HG03135 (cell line): ENCODE data around the gene DES.

ENCODE experiments used
- ATAC-seq: cut with Tn5 transposase; IDR thresholded peaks from one replicate; pipeline ENCODE4 v1.9.1; 2021; ENCODE audit warnings: mild to moderate bottlenecking, moderate library complexity; ENCODE audit not compliant: unreplicated experiment

The DES gene

DNA sequence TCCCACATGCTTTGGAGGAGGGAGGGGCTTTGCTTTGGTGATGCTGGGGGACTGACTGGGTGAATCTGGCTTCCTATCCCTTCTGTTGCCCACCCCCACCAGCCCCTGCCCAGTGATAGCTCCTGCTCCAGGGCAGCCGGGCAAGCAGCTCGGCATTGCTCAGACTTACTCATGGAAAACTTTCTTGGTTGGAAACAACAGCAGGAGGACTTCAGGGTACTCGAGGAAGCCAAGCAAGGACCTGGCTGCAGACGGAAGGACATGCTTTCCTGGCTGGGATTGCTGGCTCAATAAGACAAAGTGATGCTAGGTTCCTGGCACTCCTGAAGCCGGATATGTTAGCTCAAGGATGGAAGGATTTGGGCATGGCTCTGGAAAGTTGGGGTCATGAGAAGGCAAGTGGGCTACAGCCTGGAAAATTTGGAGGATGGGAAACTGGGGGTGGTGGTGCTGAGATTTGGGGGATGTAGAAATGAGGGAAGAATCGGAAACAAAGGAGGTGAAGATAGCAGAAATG, 19.6 kb downstream of the DES start:
- ATAC-seq: no peak

DNA sequence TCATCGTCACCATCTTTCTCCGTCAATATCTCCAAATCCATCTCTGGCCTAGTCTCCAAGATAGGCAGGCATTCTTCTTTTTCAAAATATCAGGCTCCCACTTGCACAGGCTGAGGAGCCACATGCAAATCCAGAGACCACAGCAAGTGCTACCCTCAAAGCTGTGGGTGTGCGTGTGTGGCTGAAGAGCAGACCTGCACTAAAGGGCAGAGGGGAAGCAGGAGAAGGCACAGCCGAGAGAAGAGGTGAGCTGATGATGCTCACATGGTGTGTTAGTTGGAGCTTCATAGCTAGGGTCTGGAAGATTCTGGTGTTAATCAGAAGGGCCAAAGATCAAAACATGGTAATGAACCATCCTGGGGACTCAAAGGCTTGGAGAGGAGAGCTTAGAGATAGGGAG, 20.3 kb downstream of the DES start:
- ATAC-seq: no peak

GRCh38 chr2:219439506-219439905, 21.3 kb downstream of the DES start:
- ATAC-seq: no peak

GRCh38 chr2:219440388-219441256, 22.4 kb downstream of the DES start:
- ATAC-seq: no peak

DNA sequence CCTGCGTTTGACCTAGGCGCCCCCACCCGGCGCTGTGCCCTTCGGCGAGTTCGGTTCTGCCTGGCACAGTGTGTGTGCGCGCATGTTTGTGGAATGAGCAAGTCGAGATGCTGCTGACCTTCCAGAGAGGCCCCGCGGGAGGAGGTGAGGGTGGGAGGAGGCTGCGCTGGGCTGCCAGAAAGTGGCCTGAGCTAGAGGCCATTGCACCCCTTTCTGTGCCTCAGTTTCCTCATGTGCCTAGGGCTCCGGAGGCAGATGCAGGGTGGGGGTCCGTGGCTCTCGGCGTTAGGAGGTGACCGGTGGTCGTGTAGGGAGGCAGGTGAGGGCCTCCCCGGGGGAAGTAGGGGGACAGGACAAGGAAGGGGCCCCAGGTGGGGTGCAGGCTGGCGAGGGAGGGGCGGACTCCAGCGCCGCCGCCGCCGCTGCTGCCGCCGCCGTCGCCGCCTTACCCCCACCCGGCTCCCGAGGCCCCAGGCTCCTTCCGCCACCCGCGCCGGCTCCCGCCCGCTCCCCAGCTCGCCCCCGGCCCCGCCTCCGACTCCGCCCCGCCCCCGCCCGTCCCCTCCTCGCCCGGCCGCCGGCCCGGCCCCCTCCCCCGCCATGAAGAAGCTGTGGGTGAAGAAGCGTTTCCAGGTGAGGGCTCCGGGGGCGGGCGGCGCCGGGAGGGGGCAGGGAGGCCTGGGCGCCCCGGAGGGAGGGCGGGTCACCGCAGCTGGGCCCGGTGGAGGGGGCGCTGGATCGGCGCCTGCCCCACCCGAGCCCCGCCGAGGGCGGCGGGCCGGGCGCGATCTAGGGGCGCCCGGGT, 23.5 kb downstream of the DES start:
- no peak for ATAC-seq

GRCh38 chr2:219442256-219443015, 24.3 kb downstream of the DES start:
- no peak for ATAC-seq

GRCh38 chr2:219443016-219443696, 25.0 kb downstream of the DES start:
- ATAC-seq: no peak

DNA sequence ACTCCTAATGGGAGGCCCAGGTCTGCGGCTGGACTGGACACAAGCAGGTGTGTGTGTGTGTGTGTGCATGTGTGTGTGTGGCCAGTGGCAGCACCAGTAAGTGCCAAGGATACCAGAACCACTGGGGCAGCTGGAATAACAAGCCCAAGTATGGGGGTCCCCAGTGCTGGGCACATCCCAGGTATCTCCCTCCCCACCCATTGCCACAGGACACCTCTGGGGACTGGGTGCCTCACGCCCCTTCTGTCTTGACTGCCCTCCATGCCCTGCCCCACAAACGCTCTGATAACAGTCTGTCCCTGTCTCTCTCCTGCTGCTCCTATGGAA, 25.5 kb downstream of the DES start:
- ATAC-seq: no peak

- ATAC-seq: no peak
Observed at GRCh38 chr2:219444566-219445091, 26.5 kb downstream of the DES start.

- ATAC-seq: no peak
Observed at GRCh38 chr2:219445220-219445640, 27.1 kb downstream of the DES start.

DNA sequence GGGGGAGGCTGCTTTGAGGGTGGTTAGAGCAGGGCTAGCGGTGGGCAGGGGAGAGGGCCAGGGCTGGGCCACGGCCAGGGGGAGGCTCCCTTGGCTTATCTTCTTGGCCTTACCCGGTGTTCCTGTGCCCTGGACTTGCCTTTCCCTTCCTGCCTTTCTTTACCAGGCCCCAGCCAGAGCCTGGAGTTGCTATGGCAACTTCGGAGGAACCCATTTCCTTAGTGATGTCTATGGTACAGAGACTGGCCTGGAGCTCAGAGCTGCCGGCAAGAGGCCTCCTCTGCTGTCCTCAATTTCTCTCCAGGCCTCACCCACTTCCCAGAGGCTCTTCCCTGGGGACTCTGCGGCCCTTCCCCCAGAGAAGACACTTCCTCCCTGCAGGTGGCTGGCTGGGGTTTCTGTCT, 27.9 kb downstream of the DES start:
- no peak for ATAC-seq

GRCh38 chr2:219446689-219447088, 28.5 kb downstream of the DES start:
- ATAC-seq: no peak

- no peak for ATAC-seq
Observed at GRCh38 chr2:219447242-219448098, 29.3 kb downstream of the DES start.

- ATAC-seq: no peak
Observed at GRCh38 chr2:219448099-219448775, 30.1 kb downstream of the DES start.

DNA sequence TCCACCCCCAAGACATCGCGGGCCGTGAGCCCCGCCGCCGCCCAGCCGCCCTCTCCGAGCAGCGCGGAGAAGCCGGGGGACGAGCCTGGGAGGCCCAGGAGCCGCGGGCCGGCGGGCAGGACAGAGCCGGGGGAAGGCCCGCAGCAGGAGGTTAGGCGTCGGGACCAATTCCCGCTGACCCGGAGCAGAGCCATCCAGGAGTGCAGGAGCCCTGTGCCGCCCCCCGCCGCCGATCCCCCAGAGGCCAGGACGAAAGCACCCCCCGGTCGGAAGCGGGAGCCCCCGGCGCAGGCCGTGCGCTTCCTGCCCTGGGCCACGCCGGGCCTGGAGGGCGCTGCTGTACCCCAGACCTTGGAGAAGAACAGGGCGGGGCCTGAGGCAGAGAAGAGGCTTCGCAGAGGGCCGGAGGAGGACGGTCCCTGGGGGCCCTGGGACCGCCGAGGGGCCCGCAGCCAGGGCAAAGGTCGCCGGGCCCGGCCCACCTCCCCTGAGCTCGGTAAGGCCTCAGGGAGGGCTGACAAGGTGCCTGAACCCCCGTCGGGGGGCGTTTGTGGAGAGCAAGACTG, 30.7 kb downstream of the DES start:
- ATAC-seq: no peak

DNA sequence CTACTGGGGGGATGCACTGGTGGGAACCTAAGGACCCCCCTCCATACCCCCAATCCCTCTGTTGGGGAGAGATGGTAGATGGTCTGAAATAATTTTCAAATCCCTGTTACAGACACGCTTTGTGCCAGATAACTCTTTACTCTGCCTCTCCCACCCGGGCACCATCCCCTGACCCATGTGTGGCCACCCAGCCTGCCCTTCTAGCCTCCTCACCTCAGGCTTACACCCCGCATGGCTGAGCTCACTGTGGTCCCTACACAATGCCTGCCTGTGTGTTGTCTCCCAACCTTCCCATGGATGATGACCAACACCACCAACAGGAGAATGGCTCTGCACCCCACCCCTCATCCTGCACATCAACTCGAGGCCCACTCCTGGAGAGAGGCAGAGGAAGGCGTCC, 31.4 kb downstream of the DES start:
- ATAC-seq: no peak

- no peak for ATAC-seq
Observed at GRCh38 chr2:219451661-219452360, 33.6 kb downstream of the DES start.
